HL-60/S4 treated with retinoic acid at 250 ng/mL for 4 days and 3 days (cell line): ENCODE results near the gene KRTAP9-4.
"Not testable (repeated sequence)": the region's sequence is repeated elsewhere in the genome, so short reads cannot be mapped to it uniquely, and the experiment has no call there.

Source experiments
- in situ Hi-C: fragments of 300-500 bp; cut with MboI; formaldehyde crosslinking; loops from 2 replicates; pipeline ENCODE4 v1.7.0; 2022; ENCODE audit warnings: low sequenced_read_pairs

The KRTAP9-4 gene

GRCh38 chr17:41264599-41264998, 15.1 kb downstream of the KRTAP9-4 start:
- in situ Hi-C loops: no loop called here

GRCh38 chr17:41265078-41265477, 15.6 kb downstream of the KRTAP9-4 start, which contains the start of gene KRTAP9-6:
Gene KRTAP9-6, plus strand, starts transcription at chr17:41265378. Its CDS starts 0 bp downstream, at chr17:41265378.
- in situ Hi-C loops: no loop called here

GRCh38 chr17:41267711-41268110, 18.2 kb downstream of the KRTAP9-4 start:
- in situ Hi-C loops: no loop called here

GRCh38 chr17:41271323-41271722, 21.8 kb downstream of the KRTAP9-4 start:
- in situ Hi-C loops: not testable (repeated sequence)

GRCh38 chr17:41271858-41272257, 22.4 kb downstream of the KRTAP9-4 start:
- in situ Hi-C loops: no loop called here

- in situ Hi-C loops: not testable (repeated sequence)
Observed at GRCh38 chr17:41275648-41276190, 26.2 kb downstream of the KRTAP9-4 start, which contains the start of gene KRTAP9-7. Gene KRTAP9-7, plus strand, starts transcription at chr17:41275698. Its CDS starts 0 bp downstream, at chr17:41275698.

- in situ Hi-C loops: no loop called here
Observed at GRCh38 chr17:41278176-41278955, 28.9 kb downstream of the KRTAP9-4 start.

GRCh38 chr17:41284043-41284442, 34.6 kb downstream of the KRTAP9-4 start:
- in situ Hi-C loops: no loop called here

GRCh38 chr17:41284546-41284945, 35.1 kb downstream of the KRTAP9-4 start:
- in situ Hi-C loops: no loop called here

GRCh38 chr17:41287050-41287449, 37.6 kb downstream of the KRTAP9-4 start:
- in situ Hi-C loops: no loop called here

- in situ Hi-C loops: no loop called here
Observed at GRCh38 chr17:41294016-41294415, 44.5 kb downstream of the KRTAP9-4 start.

- in situ Hi-C loops: no loop called here
Observed at GRCh38 chr17:41296846-41297245, 47.4 kb downstream of the KRTAP9-4 start.

GRCh38 chr17:41298458-41299135, 49.1 kb downstream of the KRTAP9-4 start:
- in situ Hi-C loops: no loop called here
